Psoas muscle (tissue), 8 donors: ENCODE measurements around the gene PEX3. TPM values are rescaled to one million over a fixed set of nuclear protein-coding genes. Genes with fewer than 3 reads are reported as not detected.

Source experiments
- ATAC-seq, 4 donors: fragments of 200-7000 bp; cut with Tn5 transposase; one replicate each; pipeline ENCODE4 v1.9.1; 2020; ENCODE audit warnings: moderate library complexity in 3 of 4, mild to moderate bottlenecking in 2 of 4
- DNase-seq, 2 donors: peaks; one replicate each; pipeline ENCODE4 v3.0.0-alpha.2; 2020
- H3K27ac ChIP-seq: fragments of 200-600 bp; one replicate; pipeline ENCODE4 v1.8.0; 2022
- H3K27me3 ChIP-seq, 3 donors: fragments of 200-600 bp in 1 of 3; one replicate each; pipeline versions ENCODE4 v1.6.1 to v1.8.0; 2013 to 2022; ENCODE audit warnings: low read length in 2 of 3, mild to moderate bottlenecking in 2 of 3, moderate library complexity in 1 of 3; ENCODE audit not compliant: insufficient read depth in 3 of 3
- H3K36me3 ChIP-seq, 2 donors: fragments of 200-600 bp in 1 of 2; one replicate each; pipeline versions ENCODE4 v1.6.1 to v1.8.0; 2013 to 2022; ENCODE audit warnings: low read depth in 1 of 2, mild to moderate bottlenecking in 1 of 2, moderate library complexity in 1 of 2; ENCODE audit not compliant: insufficient read depth in 1 of 2
- H3K4me1 ChIP-seq: fragments of 200-600 bp; one replicate; pipeline ENCODE4 v1.8.0; 2022
- H3K4me3 ChIP-seq: fragments of 200-600 bp; one replicate; pipeline ENCODE4 v1.8.0; 2022; ENCODE audit warnings: mild to moderate bottlenecking
- H3K9me3 ChIP-seq: fragments of 200-600 bp; one replicate; pipeline ENCODE4 v1.8.0; 2022
- CTCF ChIP-seq: fragments of 200-600 bp; IDR thresholded peaks from one replicate; pipeline ENCODE4 v1.8.0; 2022; ENCODE audit warnings: antibody characterized with exemption
- WGBS, 3 donors: extraction: QIAGEN DNeasy Blood & Tissue Kit; methylation state at CpG; one replicate each; pipeline versions ENCODE4 v1.1.6 to v1.1.7; 2013; 5-methylcytosine and 5-hydroxymethylcytosine counted together
- intact Hi-C, 2 donors: fragments of 100-400 bp; cut with DNase I; formaldehyde crosslinking; loops; one replicate each; pipeline versions ENCODE4 v1.11.0 to v1.14.2; 2022
- long read RNA-seq, 2 donors: library from polyadenylated mRNA; unstranded; transcript quantifications; one replicate each; pipeline ENCODE4 v2.0.0, GENCODE V29; 2021
- polyA plus RNA-seq, 3 donors: library from polyadenylated mRNA; stranded (reverse); fragments of 200-250 nt; gene quantifications; one replicate each; pipeline ENCODE4 v1.2.3, GENCODE V29; 2013
- total RNA-seq, 4 donors: library from RNA; stranded (reverse); fragmentation: NEBNext Ultra II Directional in 2 of 4; extraction: Animal tissue kit (Norgen Biotek cat#: 25700) in 2 of 4; gene quantifications; one replicate each; pipeline versions ENCODE4 v1.2.1 to v1.2.4, GENCODE V29; 2021 to 2023
- donor health status: healthy with polysubstance abuse.
- donor health status: DM: no; HTN: no; CAD: no; lungs with moderate emphysema.
- donor health status: Bipolar disorder and iron deficiency.
- donor health status: healthy.
- donor health status: DM: yes; HTN: yes; CAD: no.
- donor health status: DM: no; HTN: no; CAD: no.
- donor health status: DM: no; HTN: no; CAD: no.
- donor health status: DM: yes; HTN: yes; CAD: no.

PEX3 gene
- total RNA-seq (10 to 100 TPM; 12.9 to 17.9 (median 14.0) TPM), polyA plus RNA-seq (10 to 100 TPM in 1 of 3 donors, 1 to 10 TPM in 2; 7.1 to 13.0 (median 7.7) TPM)
- long read RNA-seq, donor 1, transcript PEX3-201 (12 exons, 1,969 nt): major isoform, 9 of 11 reads
- long read RNA-seq, donor 1, partial matches to known transcripts: 0 of 11 reads
- long read RNA-seq, donor 1, other reads (novel, unspliced or antisense): 2 of 11 reads
- long read RNA-seq, donor 2, transcript PEX3-201 (12 exons, 1,969 nt): major isoform, 16 of 20 reads
- long read RNA-seq, donor 2, partial matches to known transcripts: 2 of 20 reads
- long read RNA-seq, donor 2, other reads (novel, unspliced or antisense): 2 of 20 reads

GRCh38 chr6:143450453-143451371, at the start of gene PEX3, which contains the start of gene ADAT2:
Gene PEX3 (plus strand): TSS chr6:143450805. CDS start chr6:143451043, 238 bp downstream.
Gene ADAT2 (minus strand): TSS chr6:143450695. CDS start chr6:143450658, 37 bp downstream.
- no peaks in the 10 kb centered on the region for H3K9me3 ChIP-seq
- H3K36me3 ChIP-seq: peaks cover 0 to 12% of the 10 kb centered on the region in 2 donors
- ATAC-seq (peak; percentile 97 to 98 (median 98)), DNase-seq (peak; percentile 93 to 96)
- H3K27me3 ChIP-seq: no peaks in the 10 kb centered on the region
- intact Hi-C loops: loop anchor here in 1 of 2 donors (5.0 kb wide), 1 partner anchor 62 kb away; the partner anchor contains the start of gene FUCA2
- H3K27ac ChIP-seq: peak within 1 kb of the TSS; percentile 65
- H3K4me3 ChIP-seq: peak within 1 kb of the TSS; percentile 69
- no peak for TF ChIP-seq CTCF
- WGBS, 3 donors: 0 to 1% (median 0%) methylated on average over 56 of the region's 56 CpGs
- H3K4me1 ChIP-seq: peaks cover 20% of the 10 kb centered on the region

- no peak for ATAC-seq
- Histone ChIP-seq H3K27me3 (no peaks in the 10 kb centered on the region), H3K27ac (no peak overlapping the region), H3K9me3 (no peaks in the 10 kb centered on the region), H3K36me3 (no peaks in the 10 kb centered on the region), H3K4me1 (no peaks in the 10 kb centered on the region), H3K4me3 (no peak overlapping the region)
- intact Hi-C loops: no loop called here
- no peak for DNase-seq
- no peak for TF ChIP-seq CTCF
- 55 to 71% (median 71%) methylated on average over 1 of the region's 1 CpG for WGBS, 3 donors
These were observed 49.5 kb upstream of the PEX3 start for GRCh38 chr6:143401068-143401446.

- intact Hi-C loops: no loop called here
- no peak for ATAC-seq
- no peaks in the 10 kb centered on the region for H3K4me1 ChIP-seq
- H3K36me3 ChIP-seq: no peaks in the 10 kb centered on the region
- WGBS, 3 donors: 81 to 92% (median 82%) methylated on average over 5 of the region's 5 CpGs
- no peak overlapping the region for H3K27ac ChIP-seq
- no peaks in the 10 kb centered on the region for H3K27me3 ChIP-seq
- no peak for TF ChIP-seq CTCF
- H3K9me3 ChIP-seq: no peaks in the 10 kb centered on the region
- no peak overlapping the region for H3K4me3 ChIP-seq
- no peak for DNase-seq
These were observed 48.8 kb upstream of the PEX3 start for GRCh38 chr6:143401636-143402370.

GRCh38 chr6:143402721-143403336, 47.8 kb upstream of the PEX3 start:
- no peak overlapping the region for H3K27ac ChIP-seq
- intact Hi-C loops: no loop called here
- H3K27me3 ChIP-seq: no peaks in the 10 kb centered on the region
- WGBS, 3 donors: 86 to 92% (median 88%) methylated on average over 7 of the region's 7 CpGs
- H3K9me3 ChIP-seq: no peaks in the 10 kb centered on the region
- no peak for TF ChIP-seq CTCF
- no peaks in the 10 kb centered on the region for H3K36me3 ChIP-seq
- no peak for DNase-seq
- no peak for ATAC-seq
- no peaks in the 10 kb centered on the region for H3K4me1 ChIP-seq
- no peak overlapping the region for H3K4me3 ChIP-seq
